Measurements from ENCODE around the gene DUS1L.

Gene DUS1L

DNA sequence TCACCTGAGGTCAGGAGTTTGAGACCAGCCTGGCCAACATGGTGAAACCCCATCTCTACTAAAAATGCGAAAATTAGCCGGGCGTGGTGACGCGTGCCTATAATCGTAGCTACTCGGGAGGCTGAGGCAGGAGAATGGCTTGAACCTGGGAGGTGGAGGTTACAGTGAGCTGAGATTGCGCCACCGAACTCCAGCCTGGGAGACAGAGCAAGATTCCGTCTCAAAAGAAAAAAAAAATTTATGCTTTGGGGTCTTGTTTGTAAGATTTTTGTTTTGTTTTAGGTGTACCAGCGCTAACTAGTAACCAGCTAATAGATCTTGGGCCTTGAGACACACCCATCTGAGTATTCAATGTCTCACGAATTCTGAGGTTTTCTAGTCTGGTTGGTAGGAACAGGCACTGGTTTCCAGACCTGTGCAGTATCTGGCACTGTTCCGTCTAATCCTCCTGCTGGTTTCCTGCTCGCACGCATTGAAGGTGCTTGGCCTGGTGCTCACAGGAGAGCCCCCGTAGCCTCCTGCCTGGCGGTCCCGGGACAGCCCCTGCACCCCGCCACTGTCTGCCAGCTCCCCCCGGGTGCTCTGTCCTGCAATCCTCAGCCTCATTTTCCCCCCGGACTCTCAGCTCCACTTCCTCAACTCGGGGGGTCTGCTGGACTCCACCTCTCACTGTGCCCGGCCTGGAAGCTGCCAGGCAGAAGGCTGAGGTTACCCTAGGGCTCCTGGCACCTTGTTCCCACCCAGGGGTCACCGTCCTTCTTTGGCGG, 10.6 kb upstream of the DUS1L start:
- DNase-seq (ENCODE audit: low read depth, low spot score) = no peak

- no peak for DNase-seq (ENCODE audit: low read depth, low spot score)
These were observed 7.8 kb upstream of the DUS1L start for GRCh38 chr17:82073446-82073845.

DNA sequence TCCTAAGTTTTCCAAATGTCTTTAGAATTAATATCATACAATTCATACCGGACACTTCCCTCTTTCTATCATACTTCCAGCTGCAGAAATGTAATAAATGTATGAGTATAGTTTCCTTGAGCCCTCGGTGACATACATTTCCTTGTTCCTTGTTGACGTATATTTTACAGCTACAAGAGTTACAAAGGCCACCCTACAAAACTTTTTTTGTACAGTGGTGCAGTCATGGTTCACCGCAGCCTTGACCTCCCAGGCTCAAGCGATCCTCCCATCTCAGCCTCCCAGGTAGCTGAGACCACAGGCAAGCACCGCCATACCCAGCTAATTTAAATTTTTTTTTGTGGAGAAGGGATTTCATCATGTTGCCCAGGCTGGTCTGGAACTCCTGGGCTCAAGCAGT, 7.2 kb upstream of the DUS1L start:
- DNase-seq (ENCODE audit: low read depth, low spot score) = no peak

DNA sequence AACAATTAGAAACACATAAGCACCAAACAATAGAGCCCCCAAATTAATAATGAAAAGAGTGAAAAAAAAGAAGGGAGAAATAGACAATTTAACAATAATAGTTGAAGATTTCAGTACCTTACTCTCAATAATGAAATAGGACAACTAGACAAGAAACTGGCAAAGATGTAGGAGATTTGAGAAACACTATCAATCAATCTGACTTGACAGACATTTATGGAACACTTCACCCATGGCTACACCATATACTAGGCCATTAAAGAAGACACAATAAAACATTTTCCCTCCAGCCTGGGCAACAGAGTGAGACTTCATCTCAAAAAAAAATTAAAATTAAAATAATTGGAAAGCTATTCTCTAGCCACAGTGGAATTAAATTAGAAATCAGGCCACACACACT, 5.0 kb upstream of the DUS1L start:
- DNase-seq (ENCODE audit: low read depth, low spot score) = no peak

- no peak for DNase-seq (ENCODE audit: low read depth, low spot score)
These were observed 389 bp downstream of the DUS1L start for GRCh38 chr17:82065193-82065637.

- no peak for DNase-seq (ENCODE audit: low read depth, low spot score)
These were observed 991 bp downstream of the DUS1L start for GRCh38 chr17:82064433-82065192.

DNA sequence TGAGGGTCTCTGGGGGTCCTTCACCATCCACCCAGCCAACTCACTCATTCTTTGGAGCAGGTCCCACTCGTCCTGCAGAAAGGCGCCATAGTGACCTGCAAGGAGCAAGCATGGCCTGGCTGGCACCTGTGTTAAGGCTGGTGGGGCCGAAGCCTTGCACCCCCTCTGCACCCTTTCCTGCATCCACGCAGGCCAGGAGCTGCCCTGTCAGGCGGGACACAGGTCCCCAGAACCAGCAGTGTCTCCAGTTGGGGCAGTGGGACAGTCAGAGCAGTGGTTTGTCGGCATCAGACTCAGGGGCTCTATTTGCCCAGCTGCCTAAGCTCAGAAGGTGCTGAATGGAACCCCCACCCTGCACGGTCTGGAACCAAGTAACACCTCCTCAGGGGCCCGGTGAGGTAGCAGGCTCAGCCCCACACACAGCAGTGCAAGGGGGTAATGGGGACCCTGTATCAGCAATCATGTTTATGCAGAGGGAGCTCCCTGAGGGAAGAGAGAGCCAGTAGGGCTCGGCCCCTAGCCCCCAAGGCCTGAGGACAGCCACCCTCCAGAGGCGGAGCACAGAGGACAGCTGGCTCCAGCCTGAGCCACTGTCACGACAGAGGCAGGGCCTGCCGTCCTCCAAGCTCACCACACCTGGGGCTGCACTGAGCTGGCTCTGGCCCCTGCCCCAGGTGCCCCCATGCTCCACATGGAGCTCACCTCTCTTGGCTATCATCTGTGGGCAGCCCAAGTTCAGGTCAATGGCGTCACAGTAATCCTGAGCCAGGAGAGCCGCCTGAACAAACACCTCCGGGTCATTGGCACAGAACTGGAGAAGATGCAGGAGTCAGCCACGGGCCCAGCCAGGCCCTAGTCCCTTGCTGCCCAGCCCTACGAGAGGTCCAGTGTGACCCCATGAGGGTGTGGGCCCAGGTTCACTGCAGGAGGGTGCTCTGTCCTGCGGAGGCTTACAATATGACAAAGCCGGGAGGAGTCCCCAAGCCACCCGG, 1.9 kb downstream of the DUS1L start:
- DNase-seq (ENCODE audit: low read depth, low spot score) = no peak

DNA sequence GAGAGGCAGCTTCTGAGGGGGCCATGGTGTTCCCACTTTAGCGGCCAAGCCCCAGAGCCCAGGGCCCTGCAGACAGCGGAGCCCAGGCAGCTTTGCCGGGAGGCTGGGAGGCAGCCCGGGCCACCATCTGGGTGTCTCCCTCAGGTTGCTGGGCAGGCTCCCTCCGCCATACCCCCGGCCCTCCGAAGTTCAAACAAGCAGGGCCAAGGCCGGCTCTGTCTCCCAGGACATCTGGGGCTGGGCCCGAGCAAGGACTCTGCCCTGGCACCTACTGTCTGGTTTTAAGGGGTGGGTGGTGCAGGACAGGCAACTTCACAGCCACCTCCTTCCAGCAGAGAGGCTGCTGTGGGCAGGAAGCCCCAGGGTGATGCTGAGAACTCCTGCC, 2.6 kb downstream of the DUS1L start:
- no peak for DNase-seq (ENCODE audit: low read depth, low spot score)

DNA sequence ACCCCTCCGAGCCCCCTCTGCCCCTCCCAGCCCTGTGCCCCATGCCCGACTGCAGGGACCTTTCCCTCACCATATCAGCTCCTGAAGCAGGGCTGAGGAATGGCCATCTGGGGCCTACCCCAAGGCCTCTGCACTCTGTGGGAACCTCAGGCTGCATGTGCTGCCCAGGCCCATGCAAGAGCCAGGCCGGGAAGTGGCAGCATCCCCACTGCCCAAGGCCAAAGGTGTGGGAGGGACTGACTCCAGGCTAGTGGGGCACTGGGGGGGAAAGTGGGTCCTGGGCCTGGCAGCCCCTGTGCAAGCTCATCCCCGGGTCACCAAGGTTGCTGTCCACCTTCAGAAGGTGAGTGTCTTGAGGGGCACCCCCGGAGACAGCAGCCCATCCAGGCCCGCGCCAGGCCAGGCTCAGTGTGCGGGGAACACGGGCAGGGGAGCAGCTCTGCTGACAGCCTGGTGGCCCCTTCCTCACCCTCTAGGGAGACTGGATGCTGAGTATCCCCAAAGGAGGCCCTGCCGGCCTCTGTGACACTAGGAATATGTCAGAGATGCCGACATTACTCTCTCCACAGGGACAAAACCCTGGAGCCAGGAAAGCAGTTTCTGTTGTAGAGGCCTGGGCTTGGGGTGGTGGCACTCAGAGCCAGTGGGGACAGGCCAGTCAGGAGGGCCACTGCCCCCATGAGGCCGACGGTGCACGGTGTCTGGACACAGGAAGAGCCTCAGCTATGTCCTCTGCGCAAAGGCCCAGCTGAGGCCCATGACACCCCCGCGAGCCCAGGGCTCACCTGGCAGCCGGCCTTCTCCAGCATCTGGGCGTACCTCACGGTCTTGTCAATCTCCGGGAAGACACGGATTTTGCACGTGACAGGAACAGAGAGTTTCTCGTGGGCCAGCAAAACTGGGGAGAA, 3.3 kb downstream of the DUS1L start:
- DNase-seq (ENCODE audit: low read depth, low spot score) = no peak

DNA sequence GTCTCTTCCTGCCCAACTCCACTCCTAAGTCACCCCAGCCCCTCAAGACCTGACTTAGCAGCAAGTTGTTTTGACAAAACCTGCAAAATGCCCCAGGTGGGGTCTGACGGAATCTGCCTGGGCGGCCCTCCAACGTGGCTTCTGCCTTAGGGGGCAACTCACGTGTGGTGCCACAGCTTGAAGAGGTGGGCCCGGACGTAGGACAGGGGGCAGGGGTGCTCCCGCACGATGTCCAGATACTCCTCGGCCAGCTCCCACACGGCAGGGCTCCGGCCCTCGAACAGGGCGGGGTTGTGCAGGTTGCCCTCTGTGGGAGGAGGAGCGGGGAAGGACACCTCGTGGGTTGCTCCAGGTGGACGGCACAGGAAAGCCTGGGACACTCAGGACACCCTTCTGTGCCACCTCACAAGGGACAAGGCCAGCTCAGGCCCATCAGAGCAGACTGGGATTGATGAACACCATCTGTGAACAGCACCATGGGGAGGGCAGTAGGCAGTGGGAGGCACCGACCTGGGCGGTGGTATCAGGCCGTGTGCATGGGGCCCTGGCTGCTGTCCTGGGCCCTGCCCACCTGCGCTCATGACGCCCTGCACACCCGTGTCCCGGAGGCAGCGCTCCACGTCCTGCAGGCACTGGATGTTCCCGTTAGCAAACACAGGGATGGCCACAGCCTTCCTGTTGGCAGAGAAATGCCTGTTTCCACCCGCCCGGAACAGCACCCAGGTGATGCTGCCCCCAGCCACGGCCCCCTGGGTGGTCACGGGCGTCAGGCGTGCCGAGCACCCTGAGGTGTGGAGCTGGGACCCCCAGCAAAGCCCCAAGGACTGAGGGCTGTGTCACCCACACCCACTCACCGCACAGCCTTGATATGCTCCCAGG, 4.3 kb downstream of the DUS1L start:
- no peak for DNase-seq (ENCODE audit: low read depth, low spot score)

DNA sequence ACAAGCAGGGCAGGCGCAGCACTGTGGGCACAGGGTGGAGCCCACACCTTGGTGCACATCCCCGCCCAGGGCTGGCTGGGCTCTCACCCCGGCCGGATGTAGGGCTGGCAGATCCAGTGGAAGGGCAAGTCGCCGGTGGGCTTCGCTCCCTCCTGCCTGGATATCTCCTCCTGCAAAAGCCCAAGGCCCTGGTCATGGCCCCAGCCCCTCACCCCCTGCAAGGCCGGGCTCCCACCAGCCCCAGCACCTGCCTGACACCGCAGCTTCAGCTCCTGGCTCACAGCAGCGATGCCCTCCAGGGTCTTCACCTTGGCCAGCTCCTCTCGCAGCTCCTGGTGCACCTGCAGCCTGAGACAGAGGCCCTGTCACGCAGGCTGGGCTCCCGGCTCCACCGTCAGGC, 5.0 kb downstream of the DUS1L start:
- no peak for DNase-seq (ENCODE audit: low read depth, low spot score)

- DNase-seq (ENCODE audit: low read depth, low spot score) = no peak
These were observed 5.6 kb downstream of the DUS1L start for GRCh38 chr17:82060001-82060380.

DNA sequence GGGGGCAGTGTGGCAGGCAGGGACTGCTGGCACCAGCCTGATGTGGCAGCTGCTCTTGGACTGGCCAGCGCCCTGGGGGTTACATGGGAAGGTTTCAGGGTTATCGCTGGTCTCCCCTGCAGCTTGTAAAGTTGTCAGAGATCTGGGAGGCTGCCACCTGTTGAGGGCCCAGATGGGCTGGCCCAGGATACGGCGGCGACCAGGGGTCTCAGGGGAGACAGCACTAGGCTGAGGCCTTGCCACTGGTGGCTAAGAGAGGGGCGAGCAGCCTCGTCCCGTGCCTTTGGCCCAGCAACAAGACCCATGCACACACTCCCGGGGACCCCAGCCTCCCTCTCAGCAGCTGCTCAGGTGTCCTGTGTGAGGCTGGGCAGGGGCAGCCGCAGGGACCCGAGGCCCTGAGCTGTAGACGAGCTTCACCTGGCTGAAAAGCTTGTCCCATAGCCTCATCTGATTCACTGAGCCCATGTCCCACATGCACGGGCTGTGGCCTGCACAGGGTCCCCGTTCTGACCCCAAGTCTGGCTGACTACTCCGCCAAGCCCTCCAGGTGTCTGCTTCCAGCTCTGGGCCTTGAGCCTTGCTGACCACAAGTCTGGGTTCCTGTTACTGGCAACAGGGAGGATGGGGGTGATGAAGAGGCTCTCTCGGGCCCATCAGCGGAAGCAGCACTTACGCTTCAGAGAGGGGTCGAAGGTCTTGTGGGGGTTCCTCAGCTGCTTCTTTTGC, 6.2 kb downstream of the DUS1L start:
- DNase-seq (ENCODE audit: low read depth, low spot score) = no peak

DNA sequence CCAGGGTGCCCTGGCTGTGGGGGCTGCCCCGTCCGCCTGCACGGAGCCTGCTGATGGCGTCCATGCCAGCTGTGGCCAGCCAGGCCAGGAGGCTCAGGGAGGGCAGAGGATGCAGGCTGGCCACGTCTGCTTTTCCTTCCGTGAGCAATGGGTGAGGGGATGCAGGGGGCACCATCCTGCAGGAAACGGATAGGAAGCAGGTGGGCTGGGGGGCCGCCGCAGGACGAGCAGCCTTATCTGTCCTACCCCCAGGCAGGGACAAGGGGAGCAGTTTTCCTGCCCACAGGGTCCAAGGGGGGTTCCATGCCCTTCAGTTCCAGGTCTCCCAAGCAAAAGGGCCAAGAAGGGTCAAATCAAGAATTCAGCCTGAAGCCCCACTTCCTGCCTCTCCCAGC, 6.8 kb downstream of the DUS1L start:
- DNase-seq (ENCODE audit: low read depth, low spot score) = no peak

GRCh38 chr17:82058230-82058854, 7.3 kb downstream of the DUS1L start:
- DNase-seq (ENCODE audit: low read depth, low spot score) = no peak

GRCh38 chr17:82056729-82057621, 8.6 kb downstream of the DUS1L start:
- DNase-seq (ENCODE audit: low read depth, low spot score) = no peak

DNA sequence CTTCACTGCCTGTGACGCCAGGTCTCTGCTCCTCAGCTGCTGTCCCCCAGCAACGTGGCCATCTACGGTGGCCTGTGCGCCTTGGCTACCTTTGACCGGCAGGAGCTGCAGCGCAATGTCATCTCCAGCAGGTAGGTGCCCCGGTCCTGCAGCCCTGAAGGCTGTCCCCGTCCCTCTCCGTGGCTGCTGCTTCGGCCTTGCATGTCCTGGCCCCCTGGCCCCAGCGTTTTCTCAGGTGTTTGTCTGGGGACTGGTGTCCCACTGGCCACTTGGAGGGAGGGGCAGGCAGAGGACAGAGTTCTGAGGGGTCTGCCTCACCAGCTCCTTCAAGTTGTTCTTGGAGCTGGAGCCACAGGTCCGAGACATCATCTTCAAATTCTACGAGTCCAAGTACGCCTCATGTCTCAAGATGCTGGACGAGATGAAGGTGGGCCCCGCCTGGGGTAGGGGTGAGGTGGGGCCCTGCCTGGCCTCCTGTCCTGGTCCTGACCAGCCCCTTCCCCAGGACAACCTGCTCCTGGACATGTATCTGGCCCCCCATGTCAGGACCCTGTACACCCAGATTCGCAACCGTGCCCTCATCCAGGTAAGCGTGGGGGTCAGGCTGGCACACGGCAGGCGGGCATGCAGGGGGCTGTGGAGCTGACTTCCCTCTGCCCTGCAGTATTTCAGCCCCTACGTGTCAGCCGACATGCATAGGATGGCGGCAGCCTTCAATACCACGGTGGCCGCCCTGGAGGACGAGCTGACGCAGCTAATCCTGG, 9.5 kb downstream of the DUS1L start:
- DNase-seq (ENCODE audit: low read depth, low spot score) = no peak

Data from ELF-1 (cell line).